ENCODE data around the gene FOXP4. TPM values are rescaled to one million over a fixed set of nuclear protein-coding genes. Genes with fewer than 3 reads are reported as not detected.

FOXP4 gene
- total and polyA plus RNA-seq, 4 donors: 9.1 to 36.2 (median 21.5) TPM

DNA sequence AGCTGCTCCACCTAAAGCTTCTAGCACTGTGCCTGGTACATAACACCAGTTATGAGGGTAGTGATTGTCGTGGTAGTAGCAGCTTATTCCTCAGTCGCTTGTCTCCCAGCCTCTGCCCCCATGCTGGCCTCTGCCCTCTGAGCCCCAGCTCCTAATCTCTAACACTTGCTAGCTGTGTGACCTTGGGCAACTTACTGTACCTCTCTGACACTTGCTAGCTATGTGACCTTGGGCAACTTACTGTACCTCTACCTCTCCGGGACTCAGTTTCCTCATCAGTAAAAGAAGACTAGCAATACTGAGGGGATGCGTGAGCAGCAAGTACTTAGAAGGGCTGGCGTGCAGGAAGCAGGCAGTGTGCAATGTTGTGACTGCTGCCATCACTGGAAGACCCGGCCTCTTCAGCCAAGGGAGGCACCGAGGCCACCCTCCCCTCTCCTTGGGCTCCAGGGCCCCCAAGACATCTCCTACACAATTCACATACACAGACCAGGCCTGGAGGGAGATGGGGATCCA is 101.9 kb downstream of the FOXP4 start:
- Histone ChIP-seq H3K27me3 (ENCODE audit: control insufficient read depth in 1 of 2, insufficient read depth in 2 of 2, low read length in 1 of 2) (no peaks in the 10 kb centered on the region), H3K36me3 (ENCODE audit: control insufficient read depth in 1 of 2, insufficient read depth in 2 of 2, low read length in 1 of 2) (no peaks in the 10 kb centered on the region), H3K4me1 (ENCODE audit: control insufficient read depth in 1 of 2, insufficient read depth in 2 of 2, low read length in 2 of 2) (no peaks in the 10 kb centered on the region), H3K4me3 (ENCODE audit: low read length in 2 of 2) (no peak overlapping the region), H3K9me3 (ENCODE audit: control insufficient read depth, low read length) (no peaks in the 10 kb centered on the region), H3K27ac (ENCODE audit: low read depth in 1 of 2, low read length in 2 of 2) (no peak overlapping the region)
- intact Hi-C loops (cut with DNase I): no loop called here
- no peak for ATAC-seq (ENCODE audit: low FRiP score)
- WGBS, 2 donors: 85 to 92% methylated on average over 7 of the region's 7 CpGs
- peak; percentile 20 to 28 for DNase-seq

DNA sequence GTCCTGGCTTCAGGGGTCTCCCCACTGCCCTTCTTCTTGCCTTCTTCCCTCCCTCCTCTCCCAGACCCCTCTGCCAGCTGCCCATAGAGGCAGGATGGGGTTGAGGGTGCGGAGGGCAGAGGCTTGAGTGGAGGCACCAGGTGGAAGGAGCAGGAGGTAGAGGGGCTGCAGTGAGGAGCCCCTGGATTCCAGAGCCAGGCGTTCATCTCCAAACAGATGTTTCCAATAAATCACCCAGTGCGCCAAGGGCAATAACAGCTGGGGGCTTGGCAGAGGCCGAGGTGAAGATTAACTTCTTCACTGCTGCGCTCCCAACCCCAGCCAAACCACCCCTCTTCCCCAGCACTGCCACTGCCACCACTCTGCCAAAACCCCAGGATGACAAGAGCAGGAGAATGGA is 102.7 kb downstream of the FOXP4 start:
- DNase-seq: peak in 1 of 2 donors; percentile 26
- WGBS, 2 donors: 70 to 73% methylated on average over 5 of the region's 5 CpGs
- intact Hi-C loops (cut with DNase I): no loop called here

DNA sequence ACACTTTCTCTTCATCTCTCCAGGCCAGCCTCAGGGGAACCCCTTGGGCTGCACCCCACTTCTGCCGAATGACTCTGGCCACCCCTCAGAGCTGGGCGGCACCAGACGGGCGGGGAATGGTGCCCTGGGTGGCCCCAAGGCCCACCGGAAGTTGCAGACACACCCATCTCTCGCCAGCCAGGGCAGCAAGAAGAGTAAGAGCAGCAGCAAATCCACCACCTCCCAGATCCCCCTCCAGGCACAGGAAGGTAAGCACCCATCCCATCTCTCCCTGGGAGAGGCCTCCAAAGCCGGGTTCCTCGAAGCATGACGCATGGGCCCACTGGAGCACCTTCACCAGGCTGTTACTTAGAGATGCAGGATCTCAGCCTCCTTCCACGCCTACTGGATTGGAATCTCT is 103.4 kb downstream of the FOXP4 start:
- intact Hi-C loops (cut with DNase I): no loop called here
- DNase-seq: peak; percentile 16 to 51

More for the DNA sequence above, 102.7 kb downstream of the FOXP4 start:
- H3K27ac ChIP-seq (ENCODE audit: low read depth in 1 of 2, low read length in 2 of 2): no peak overlapping the region
- no peaks in the 10 kb centered on the region for H3K9me3 ChIP-seq (ENCODE audit: control insufficient read depth, low read length)
- no peak overlapping the region for H3K4me3 ChIP-seq (ENCODE audit: low read length in 2 of 2)
- ATAC-seq (ENCODE audit: low FRiP score): no peak
- no peaks in the 10 kb centered on the region for H3K4me1 ChIP-seq (ENCODE audit: control insufficient read depth in 1 of 2, insufficient read depth in 2 of 2, low read length in 2 of 2)
- no peaks in the 10 kb centered on the region for H3K27me3 ChIP-seq (ENCODE audit: control insufficient read depth in 1 of 2, insufficient read depth in 2 of 2, low read length in 1 of 2)
- H3K36me3 ChIP-seq (ENCODE audit: control insufficient read depth in 1 of 2, insufficient read depth in 2 of 2, low read length in 1 of 2): no peaks in the 10 kb centered on the region

DNA sequence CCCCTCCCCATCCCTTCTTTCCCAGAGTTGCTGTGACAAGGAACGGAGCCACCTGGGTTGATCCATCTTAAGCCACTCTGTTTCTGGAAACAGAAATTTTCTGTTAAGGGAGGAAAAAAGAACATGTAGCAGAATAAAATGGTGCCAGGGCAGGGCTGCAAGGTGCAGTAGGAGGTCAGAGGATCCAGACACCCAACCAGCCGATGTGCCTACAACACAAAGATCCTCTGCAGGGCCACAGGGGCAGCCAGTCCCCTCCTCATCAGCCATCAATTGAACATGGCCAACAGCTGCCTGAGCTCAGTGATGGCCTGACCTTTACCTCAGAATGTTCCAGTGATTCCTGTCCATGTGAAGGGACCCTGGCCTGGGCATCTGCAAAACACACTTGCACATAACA is 103.9 kb downstream of the FOXP4 start:
- DNase-seq (peak; percentile 16 to 31), ATAC-seq (ENCODE audit: low FRiP score) (no peak)
- Histone ChIP-seq H3K4me1 (ENCODE audit: control insufficient read depth in 1 of 2, insufficient read depth in 2 of 2, low read length in 2 of 2) (no peaks in the 10 kb centered on the region), H3K36me3 (ENCODE audit: control insufficient read depth in 1 of 2, insufficient read depth in 2 of 2, low read length in 1 of 2) (no peaks in the 10 kb centered on the region), H3K9me3 (ENCODE audit: control insufficient read depth, low read length) (no peaks in the 10 kb centered on the region), H3K27me3 (ENCODE audit: control insufficient read depth in 1 of 2, insufficient read depth in 2 of 2, low read length in 1 of 2) (no peaks in the 10 kb centered on the region), H3K4me3 (ENCODE audit: low read length in 2 of 2) (no peak overlapping the region), H3K27ac (ENCODE audit: low read depth in 1 of 2, low read length in 2 of 2) (no peak overlapping the region)
- intact Hi-C loops (cut with DNase I): no loop called here
- 91 to 92% methylated on average over 2 of the region's 2 CpGs for WGBS, 2 donors

More for the DNA sequence above, 103.4 kb downstream of the FOXP4 start:
- WGBS, 2 donors: 79 to 88% methylated on average over 10 of the region's 10 CpGs
- Histone ChIP-seq H3K4me1 (ENCODE audit: control insufficient read depth in 1 of 2, insufficient read depth in 2 of 2, low read length in 2 of 2) (no peaks in the 10 kb centered on the region), H3K27me3 (ENCODE audit: control insufficient read depth in 1 of 2, insufficient read depth in 2 of 2, low read length in 1 of 2) (no peaks in the 10 kb centered on the region), H3K27ac (ENCODE audit: low read depth in 1 of 2, low read length in 2 of 2) (no peak overlapping the region), H3K4me3 (ENCODE audit: low read length in 2 of 2) (no peak overlapping the region), H3K36me3 (ENCODE audit: control insufficient read depth in 1 of 2, insufficient read depth in 2 of 2, low read length in 1 of 2) (no peaks in the 10 kb centered on the region), H3K9me3 (ENCODE audit: control insufficient read depth, low read length) (no peaks in the 10 kb centered on the region)
- no peak for ATAC-seq (ENCODE audit: low FRiP score)

DNA sequence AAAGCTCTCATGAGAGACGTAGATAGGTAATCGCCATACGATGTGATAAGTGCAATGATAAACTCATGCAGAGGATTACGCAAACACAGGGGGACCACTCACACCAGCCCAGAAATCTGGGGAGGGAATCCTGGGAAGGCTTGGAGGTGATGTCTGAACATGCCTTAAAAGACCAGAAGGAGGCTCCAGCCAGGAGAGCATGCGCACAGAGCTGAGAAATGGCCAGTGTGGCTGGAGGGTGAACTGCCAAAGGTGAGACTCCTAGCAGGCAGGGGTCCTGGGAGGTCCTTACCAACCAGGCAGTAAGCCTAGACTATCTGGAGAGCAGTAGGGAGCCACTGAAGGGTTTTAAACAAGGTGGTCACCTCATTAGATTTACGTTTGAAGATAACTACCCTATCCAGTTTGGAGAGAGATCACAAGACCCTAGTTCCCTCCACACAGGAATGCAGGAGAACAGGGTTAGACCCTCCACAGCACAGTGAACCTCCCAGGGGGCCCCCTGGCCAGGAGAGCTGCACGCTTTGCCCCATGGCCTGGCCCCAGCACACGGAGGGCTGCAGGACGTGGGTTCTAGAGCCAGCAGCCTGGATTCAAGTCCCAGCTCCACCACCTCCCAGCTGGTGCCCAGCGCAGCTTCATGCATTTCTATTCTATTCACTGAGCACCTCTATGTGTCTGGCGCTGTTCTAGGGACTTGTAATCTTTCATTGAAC is 105.2 kb downstream of the FOXP4 start:
- intact Hi-C loops (cut with DNase I): no loop called here
- ATAC-seq (ENCODE audit: low FRiP score) (no peak), DNase-seq (peak; percentile 29 to 33)
- no peaks in the 10 kb centered on the region for H3K27me3 ChIP-seq (ENCODE audit: control insufficient read depth in 1 of 2, insufficient read depth in 2 of 2, low read length in 1 of 2)
- H3K36me3 ChIP-seq (ENCODE audit: control insufficient read depth in 1 of 2, insufficient read depth in 2 of 2, low read length in 1 of 2): no peaks in the 10 kb centered on the region
- 79 to 81% methylated on average over 11 of the region's 11 CpGs for WGBS, 2 donors
- no peaks in the 10 kb centered on the region for H3K9me3 ChIP-seq (ENCODE audit: control insufficient read depth, low read length)
- H3K27ac ChIP-seq (ENCODE audit: low read depth in 1 of 2, low read length in 2 of 2): no peak overlapping the region
- no peak overlapping the region for H3K4me3 ChIP-seq (ENCODE audit: low read length in 2 of 2)
- no peaks in the 10 kb centered on the region for H3K4me1 ChIP-seq (ENCODE audit: control insufficient read depth in 1 of 2, insufficient read depth in 2 of 2, low read length in 2 of 2)

Small RNA genes within 50 kb of the gene (microRNA-seq; reads per million reads assigned to microRNA genes)
- 0 reads per million in 2 donors for gene MIR4641

Other genes with a start within 250 kb of the FOXP4 start
- gene NCR2, start 210.8 kb upstream of the FOXP4 start, total RNA-seq: not detected
- gene NCR2, start 210.8 kb upstream of the FOXP4 start, polyA plus RNA-seq: not detected
- 10 to 100 TPM in 1 of 2 donors, 1 to 10 TPM in 1; 9.3 to 22.3 TPM for gene MDFI, start 92.1 kb downstream of the FOXP4 start, total RNA-seq
- gene MDFI, start 92.1 kb downstream of the FOXP4 start, polyA plus RNA-seq: 1 to 10 TPM in 1 of 2 donors, under 1 TPM in 1; 0.13 to 5.4 TPM
- gene TFEB, start 189.2 kb downstream of the FOXP4 start, total RNA-seq: 10 to 100 TPM; 22.2 to 32.1 TPM
- gene TFEB, start 189.2 kb downstream of the FOXP4 start, polyA plus RNA-seq: 10 to 100 TPM in 1 of 2 donors, 1 to 10 TPM in 1; 7.3 to 20.9 TPM
- under 1 TPM; 0.33 to 0.65 TPM for gene PGC, start 201.0 kb downstream of the FOXP4 start, total RNA-seq
- 1 to 10 TPM; 1.1 to 2.5 TPM for gene PGC, start 201.0 kb downstream of the FOXP4 start, polyA plus RNA-seq
- 1 to 10 TPM; 3.7 to 5.4 TPM for gene FRS3, start 233.5 kb downstream of the FOXP4 start, total RNA-seq
- gene FRS3, start 233.5 kb downstream of the FOXP4 start, polyA plus RNA-seq: 10 to 100 TPM in 1 of 2 donors, 1 to 10 TPM in 1; 1.0 to 16.2 TPM
- 1 to 10 TPM; 3.5 to 8.8 TPM for gene PRICKLE4, start 234.4 kb downstream of the FOXP4 start, total RNA-seq
- 1 to 10 TPM in 1 of 2 donors, under 1 TPM in 1; 0.61 to 1.5 TPM for gene PRICKLE4, start 234.4 kb downstream of the FOXP4 start, polyA plus RNA-seq
- 10 to 100 TPM; 74.8 to 75.5 TPM for gene TOMM6, start 241.3 kb downstream of the FOXP4 start, total RNA-seq
- 100 to 1,000 TPM; 213 to 236 TPM for gene TOMM6, start 241.3 kb downstream of the FOXP4 start, polyA plus RNA-seq